GM12878 (cell line): ENCODE measurements around the gene PDK1. TPM values are rescaled to one million over a fixed set of nuclear protein-coding genes. Genes with fewer than 3 reads are reported as not detected.

Experiments
- ATAC-seq: fragments of 200-7000 bp; cut with Tn5 transposase; 3 replicates; pipeline ENCODE4 v1.9.1; 2020; ENCODE audit warnings: mild to moderate bottlenecking, moderate library complexity
- BruUV-seq: library from RNA; stranded (reverse); fragments of 400-500 nt; replicated peaks from 2 replicates; lab custom pipeline; 2021; lab: Mats Ljungman, UMichigan
- CTCF ChIA-PET: fragments of 300-600 bp; sonication (Branson Sonifier 250); formaldehyde crosslinking; extraction: SDS; loops from one replicate; lab custom pipeline; 2021; ENCODE audit warnings: inconsistent platforms; lab: Yijun Ruan, JAX
- POLR2A ChIA-PET: fragments of 350-600 bp; formaldehyde crosslinking; extraction: SDS; loops from one replicate; lab custom pipeline; 2021; ENCODE audit warnings: inconsistent platforms; lab: Charles Lee
- RAD21 ChIA-PET: fragments of 300-600 bp; sonication (Branson Sonifier 250); formaldehyde crosslinking; loops from one replicate; lab custom pipeline; 2023; ENCODE audit warnings: antibody characterized with exemption; ENCODE audit not compliant: unreplicated experiment; lab: Charles Lee
- SMC1A ChIA-PET: fragments of 300-600 bp; sonication (Branson Sonifier 250); formaldehyde crosslinking; loops from one replicate; lab custom pipeline; 2023; ENCODE audit not compliant: unreplicated experiment, uncharacterized antibody; lab: Charles Lee
- DNase-seq: peaks from one replicate; pipeline ENCODE4 v3.0.0-alpha.2; 2011; ENCODE audit warnings: low read depth, low spot score
- FAIRE-seq: peaks from 3 replicates; lab custom pipeline; 2011; peaks lifted over from hg19 to GRCh38; lab: Jason Lieb, UNC
- H2AFZ ChIP-seq: 2 replicates; pipeline ENCODE4 v1.6.0; 2011; ENCODE audit warnings: low read depth, low read length, control low read depth; ENCODE audit not compliant: control insufficient read depth
- H3K27ac ChIP-seq: 2 replicates; pipeline ENCODE4 v1.5.1; 2011; ENCODE audit warnings: control low read depth; ENCODE audit not compliant: control insufficient read depth, insufficient read depth
- H3K27me3 ChIP-seq, 2 experiments: replicated peaks in 1 of 2; 2 replicates each; pipeline versions ENCODE4 v1.6.0 to v1.6.1; 2011; ENCODE audit warnings: low read length in 1 of 2; ENCODE audit not compliant: control insufficient read depth in 2 of 2, insufficient read depth in 2 of 2
- H3K36me3 ChIP-seq, 2 experiments: 2 replicates each; pipeline ENCODE4 v1.5.1; 2011; ENCODE audit warnings: low read length in 1 of 2; ENCODE audit not compliant: control insufficient read depth in 2 of 2, insufficient read depth in 2 of 2
- H3K4me1 ChIP-seq: 2 replicates; pipeline ENCODE4 v1.6.1; 2011; ENCODE audit warnings: mild to moderate bottlenecking, low read length, moderate library complexity, mixed read lengths; ENCODE audit not compliant: control insufficient read depth, insufficient read depth
- H3K4me2 ChIP-seq: 2 replicates; pipeline ENCODE4 v1.6.0; 2011; ENCODE audit warnings: control low read depth; ENCODE audit not compliant: control insufficient read depth, insufficient read depth
- H3K4me3 ChIP-seq: fragments of 200-600 bp; sonication (generic); 2 replicates; pipeline ENCODE4 v1.5.1; 2016
- H3K79me2 ChIP-seq: 2 replicates; pipeline ENCODE4 v1.6.0; 2011; ENCODE audit warnings: low read length; ENCODE audit not compliant: control insufficient read depth, insufficient read depth
- H3K9ac ChIP-seq: 2 replicates; pipeline ENCODE4 v1.8.0; 2011; ENCODE audit warnings: low read length, control low read depth, mixed read lengths; ENCODE audit not compliant: control insufficient read depth, insufficient read depth
- H3K9me3 ChIP-seq: replicated peaks from 3 replicates; pipeline ENCODE4 v1.5.1; 2011; ENCODE audit warnings: mild to moderate bottlenecking, low read length; ENCODE audit not compliant: control insufficient read depth, insufficient read depth
- H4K20me1 ChIP-seq: 2 replicates; pipeline ENCODE4 v1.6.0; 2011; ENCODE audit not compliant: control insufficient read depth, insufficient read depth
- ASH2L ChIP-seq: fragments of 300-600, 200-600 bp; sonication (generic); IDR thresholded peaks from 2 replicates; pipeline ENCODE4 v1.6.1; 2017; ENCODE audit warnings: low read depth, mild to moderate bottlenecking, borderline replicate concordance
- BRCA1 ChIP-seq: IDR thresholded peaks from 2 replicates; pipeline ENCODE4 v1.6.1; 2011; ENCODE audit warnings: low read depth, low read length, improper control_type of control experiment
- CBX3 ChIP-seq: fragments of 200-600 bp; sonication (generic); IDR thresholded peaks from 2 replicates; pipeline ENCODE4 v1.6.1; 2016; ENCODE audit warnings: low read depth, borderline replicate concordance
- CHD1 ChIP-seq: IDR thresholded peaks from 2 replicates; pipeline ENCODE4 v1.6.1; 2012; ENCODE audit warnings: low read depth, low read length, improper control_type of control experiment
- EED ChIP-seq: sonication (generic); IDR thresholded peaks from 2 replicates; pipeline ENCODE4 v1.6.1; 2016; ENCODE audit warnings: antibody characterized with exemption, low read depth
- ESRRA ChIP-seq: IDR thresholded peaks from 2 replicates; pipeline ENCODE4 v1.6.1; 2012; ENCODE audit warnings: mild to moderate bottlenecking, low read length, improper control_type of control experiment
- GABPA ChIP-seq: IDR thresholded peaks from 2 replicates; pipeline ENCODE4 v1.6.1; 2014; ENCODE audit warnings: antibody characterized with exemption, low read depth, mild to moderate bottlenecking, inconsistent platforms
- KAT2A ChIP-seq: conservative IDR thresholded peaks from 2 replicates; pipeline ENCODE4 v1.6.1; 2011; ENCODE audit warnings: low read depth, low read length; ENCODE audit not compliant: control insufficient read depth
- NBN ChIP-seq: fragments of 450-650 bp; IDR thresholded peaks from 2 replicates; pipeline ENCODE4 v1.6.1; 2016
- POU2F2 ChIP-seq: IDR thresholded peaks from 3 replicates; pipeline ENCODE4 v1.6.1; 2011; ENCODE audit warnings: low read depth, mild to moderate bottlenecking, low read length, borderline replicate concordance
- SMAD1 ChIP-seq: fragments of 450-650 bp; IDR thresholded peaks from 2 replicates; pipeline ENCODE4 v1.6.1; 2018; ENCODE audit warnings: mild to moderate bottlenecking, low read depth; ENCODE audit not compliant: partially characterized antibody
- ZBED1 ChIP-seq: IDR thresholded peaks from 2 replicates; pipeline ENCODE4 v1.6.1; 2016; ENCODE audit warnings: borderline replicate concordance
- in situ Hi-C: fragments of 300-500 bp; cut with MboI; formaldehyde crosslinking; loops from 9 replicates; pipeline ENCODE4 v1.14.3; 2018; ENCODE audit warnings: mixed read lengths
- intact Hi-C: fragments of 100-400 bp; cut with micrococcal nuclease; formaldehyde crosslinking; loops from one replicate; pipeline ENCODE4 v1.14.2; 2022; ENCODE audit not compliant: unreplicated experiment
- polyA plus RNA-seq, 11 experiments: library from polyadenylated mRNA; depleted of rRNA in 4 of 11; unstranded in 6 of 11; stranded (reverse) in 5 of 11; fragments of >200 nt; fragmentation: Nextera tagmentation in 4 of 11; fragmentation: Illumina TruSeq in 1 of 11; extraction: Ambion mirVana in 4 of 11; extraction: Trizol in 1 of 11; gene quantifications; 1 replicate in 1 of 11; 2 replicates in 10 of 11; pipeline versions ENCODE4 v1.2.1 to v1.2.3, GENCODE V29; 2011 to 2016; ENCODE audit warnings: inconsistent platforms in 2 of 11, missing spikeins in 2 of 11, low read depth in 1 of 11
- total RNA-seq, 4 experiments: library from RNA; depleted of rRNA in 3 of 4; stranded (reverse); fragments of >200 nt in 3 of 4; fragmentation: Illumina TruSeq in 1 of 4; extraction: Trizol in 1 of 4; gene quantifications; 2 replicates each; pipeline versions ENCODE4 v1.2.1 to v1.2.3, GENCODE V29; 2013 to 2021
- TF ChIP-seq, protein P1 (sequence below): IDR thresholded peaks from 2 replicates; pipeline ENCODE4 v1.6.1; 2011; ENCODE audit warnings: low read depth, mild to moderate bottlenecking, low read length, moderate library complexity, borderline replicate concordance; ENCODE audit errors: extremely low read depth
- TF ChIP-seq, protein P2 (sequence below): fragments of 450-650 bp; IDR thresholded peaks from 2 replicates; pipeline ENCODE4 v1.6.1; 2016; ENCODE audit warnings: mild to moderate bottlenecking

Gene PDK1
- total and polyA plus RNA-seq, 10 of the 15 experiments (the other 5 are each of a cell fraction or from before 2014, with no cell fraction given) = 5.3 to 128 (median 17.1) TPM

DNA sequence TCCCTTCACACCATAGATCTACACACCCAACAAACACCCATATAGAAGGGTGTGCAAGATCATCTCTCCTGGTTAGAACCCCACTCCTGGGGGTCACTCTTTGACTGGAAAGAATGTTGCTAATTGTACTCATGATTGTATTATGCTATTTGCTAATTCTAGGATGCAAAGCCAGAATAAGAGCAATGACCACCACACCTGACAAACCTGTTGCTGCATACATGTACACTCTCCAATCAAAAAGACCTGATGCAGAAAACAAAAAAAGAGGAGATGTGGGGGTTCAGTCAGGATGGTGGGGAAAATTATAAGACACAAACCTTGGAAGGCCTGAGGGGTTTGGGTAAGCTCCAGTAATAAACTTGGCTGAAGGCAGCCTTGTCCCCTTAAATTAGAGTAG is 36.9 kb upstream of the PDK1 start:
- Histone ChIP-seq H3K4me2 (no peak overlapping the region), H3K9ac (no peak overlapping the region), H3K79me2 (no peaks in the 10 kb centered on the region), H4K20me1 (no peaks in the 10 kb centered on the region), H3K4me3 (no peak overlapping the region), H3K27me3 (no peaks in the 10 kb centered on the region), H2AFZ (no peak overlapping the region), H3K36me3 (no peaks in the 10 kb centered on the region), H3K4me1 (no peaks in the 10 kb centered on the region), H3K27ac (no peak overlapping the region), H3K9me3 (peaks cover 7% of the 10 kb centered on the region; the same call in 2 of the 3 replicates)
- ChIA-PET RAD21 (no interaction called here), SMC1A (no interaction called here), CTCF (no interaction called here), POLR2A (no interaction called here)
- no TSS peak for BruUV-seq
- ATAC-seq = no peak
- TF ChIP-seq ZBED1 (no peak), CHD1 (no peak), ESRRA (no peak), GABPA (no peak), ASH2L (no peak), POU2F2 (no peak), CBX3 (no peak), SMAD1 (no peak), NBN (no peak), EED (no peak), KAT2A (no peak), BRCA1 (no peak)
- TF ChIP-seq, protein P1, sequence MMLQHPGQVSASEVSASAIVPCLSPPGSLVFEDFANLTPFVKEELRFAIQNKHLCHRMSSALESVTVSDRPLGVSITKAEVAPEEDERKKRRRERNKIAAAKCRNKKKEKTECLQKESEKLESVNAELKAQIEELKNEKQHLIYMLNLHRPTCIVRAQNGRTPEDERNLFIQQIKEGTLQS = no peak
- TF ChIP-seq, protein P2, sequence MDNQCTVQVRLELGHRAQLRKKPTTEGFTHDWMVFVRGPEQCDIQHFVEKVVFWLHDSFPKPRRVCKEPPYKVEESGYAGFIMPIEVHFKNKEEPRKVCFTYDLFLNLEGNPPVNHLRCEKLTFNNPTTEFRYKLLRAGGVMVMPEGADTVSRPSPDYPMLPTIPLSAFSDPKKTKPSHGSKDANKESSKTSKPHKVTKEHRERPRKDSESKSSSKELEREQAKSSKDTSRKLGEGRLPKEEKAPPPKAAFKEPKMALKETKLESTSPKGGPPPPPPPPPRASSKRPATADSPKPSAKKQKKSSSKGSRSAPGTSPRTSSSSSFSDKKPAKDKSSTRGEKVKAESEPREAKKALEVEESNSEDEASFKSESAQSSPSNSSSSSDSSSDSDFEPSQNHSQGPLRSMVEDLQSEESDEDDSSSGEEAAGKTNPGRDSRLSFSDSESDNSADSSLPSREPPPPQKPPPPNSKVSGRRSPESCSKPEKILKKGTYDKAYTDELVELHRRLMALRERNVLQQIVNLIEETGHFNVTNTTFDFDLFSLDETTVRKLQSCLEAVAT = no peak
- no peak for DNase-seq
- intact Hi-C loops = no loop called here
- no peak for FAIRE-seq
- in situ Hi-C loops = no loop called here
